NT2/D1 (cell line): Measurements from ENCODE around the gene CRTC2.

ENCODE experiments used
- SUZ12 ChIP-seq: IDR thresholded peaks from 2 replicates; pipeline ENCODE4 v1.6.1; 2011; ENCODE audit not compliant: insufficient read length, insufficient read depth; ENCODE audit errors: extremely low read depth
- ZNF274 ChIP-seq: IDR thresholded peaks from 2 replicates; pipeline ENCODE4 v1.6.1; 2011; ENCODE audit warnings: mild to moderate bottlenecking, low read depth, low read length

DNA sequence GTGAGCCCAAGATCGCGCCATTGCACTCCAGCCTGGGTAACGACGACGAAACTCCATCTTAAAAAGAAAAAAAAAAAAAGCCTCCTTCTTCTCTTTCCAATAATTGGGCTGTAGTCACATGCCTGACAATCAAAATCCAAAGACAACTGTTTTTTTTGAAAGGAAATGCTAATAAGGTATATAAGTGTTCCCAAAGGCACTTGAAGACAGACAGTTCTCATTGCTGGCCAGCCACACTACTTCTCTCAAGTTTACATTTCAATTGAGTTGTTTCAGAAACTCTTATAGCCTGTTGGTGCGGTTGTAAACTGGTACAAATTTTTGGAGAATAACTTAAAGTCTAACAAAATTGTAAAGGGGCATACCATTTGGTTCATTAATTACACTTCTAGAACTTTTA is 58.9 kb downstream of the CRTC2 start:
- TF ChIP-seq SUZ12 (no peak), ZNF274 (no peak)
